Measurements from ENCODE around the gene CEP164.
"Not testable (repeated sequence)": the region's sequence is repeated elsewhere in the genome, so short reads cannot be mapped to it uniquely, and the experiment has no call there.

Gene CEP164

DNA sequence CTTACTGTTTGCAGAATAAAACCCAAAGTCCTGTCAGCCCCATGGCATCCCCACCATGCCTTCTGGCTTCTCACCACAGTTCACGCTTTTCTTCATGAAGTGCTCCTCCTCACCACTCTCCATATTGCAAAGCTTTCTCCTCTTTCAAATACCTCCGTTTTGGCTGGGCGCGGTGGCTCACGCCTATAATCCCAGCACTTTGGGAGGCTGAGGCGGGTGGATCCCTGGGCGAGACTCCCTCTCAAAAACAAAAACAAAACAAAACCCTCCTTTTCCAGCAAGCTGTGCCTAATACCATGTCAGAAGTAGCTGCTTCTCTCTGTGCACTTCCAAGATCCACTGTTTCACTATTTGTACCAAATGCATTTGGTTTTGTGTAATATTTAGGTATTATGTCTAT lies 18.3 kb upstream of the CEP164 start:
- DNase-seq, result no peak

DNA sequence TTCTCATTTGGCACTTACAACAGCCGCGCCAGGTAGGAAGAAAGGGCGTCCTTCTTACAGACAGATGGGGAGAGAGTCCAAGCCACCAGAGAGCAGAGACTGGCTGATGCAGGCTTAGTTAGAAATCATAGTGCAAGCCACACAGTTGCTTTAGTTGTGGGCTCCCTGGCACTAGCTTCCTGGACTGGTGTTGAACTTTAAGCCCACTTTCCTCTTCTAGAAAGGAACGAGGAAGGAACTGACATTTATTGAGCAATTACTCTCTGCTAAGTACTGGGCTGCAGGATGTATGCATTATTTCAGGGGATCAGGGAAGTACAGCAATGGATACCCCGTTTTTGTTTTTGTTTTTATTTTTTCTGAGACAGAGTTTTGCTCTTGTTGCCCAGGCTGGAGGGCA lies 14.6 kb upstream of the CEP164 start:
- no peak for DNase-seq

DNA sequence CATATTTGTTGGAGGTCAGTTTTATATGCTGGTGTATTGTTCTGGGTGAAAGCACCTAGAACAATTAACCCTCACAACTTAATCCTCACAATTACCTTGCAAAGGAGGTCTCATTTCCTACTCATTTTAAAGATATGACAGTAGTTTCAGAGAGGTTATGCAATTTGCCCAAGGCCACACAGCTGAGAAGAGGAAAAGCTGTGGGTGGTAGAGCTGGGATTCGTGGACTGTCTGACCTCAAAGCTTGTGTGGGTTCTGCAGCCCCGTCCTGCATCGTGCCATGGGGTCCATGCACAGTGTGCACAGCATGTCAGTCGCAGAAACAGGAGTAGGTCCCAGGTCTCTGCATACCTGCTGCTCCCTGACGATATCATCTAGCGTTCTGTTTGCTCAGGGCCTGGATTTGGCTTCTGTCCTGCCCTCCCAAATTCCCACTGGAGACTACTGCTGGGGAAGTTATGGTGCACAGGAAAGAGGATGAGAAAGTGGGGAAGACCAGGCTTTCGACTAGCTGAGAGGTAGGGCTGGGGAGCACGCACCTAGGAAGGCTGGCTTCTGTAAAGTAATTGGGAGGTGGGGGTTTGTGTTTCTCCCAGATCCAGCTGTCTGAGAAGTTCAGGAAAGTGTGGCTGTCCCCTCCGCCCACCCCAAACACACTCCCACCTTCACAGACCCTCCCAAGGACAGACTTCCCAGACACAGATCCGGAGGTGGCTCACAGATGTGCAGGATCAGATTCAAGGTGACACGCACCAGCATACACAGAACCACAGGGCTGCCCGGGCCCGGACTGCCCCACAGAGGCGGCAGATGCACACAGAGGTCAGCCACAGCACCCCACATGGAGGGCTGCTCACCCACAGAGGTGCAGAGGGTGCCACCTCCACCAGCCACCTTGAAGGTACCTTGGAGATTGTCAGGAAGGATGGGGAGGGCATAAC lies 13.6 kb upstream of the CEP164 start:
- no peak for DNase-seq

DNA sequence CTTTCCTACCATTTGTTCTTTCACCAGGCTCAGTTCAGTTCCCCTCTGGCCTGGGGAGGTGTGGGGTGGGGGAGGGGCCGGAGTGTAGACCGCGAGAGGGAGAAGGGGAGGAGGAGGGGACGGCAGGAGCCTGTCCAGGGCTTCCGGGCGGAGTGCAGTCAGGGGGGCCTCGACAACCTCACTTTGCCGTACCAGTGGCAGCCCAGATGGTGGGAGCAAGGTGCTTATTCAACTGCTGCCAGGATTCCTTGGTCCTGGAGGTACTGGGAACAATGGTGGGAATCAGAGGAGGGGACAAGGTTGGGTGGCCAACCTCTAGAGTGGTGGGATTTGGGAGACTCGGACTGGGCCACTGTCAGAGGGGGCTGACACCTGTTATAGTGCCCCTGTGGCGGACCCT lies 12.8 kb upstream of the CEP164 start:
- no peak for DNase-seq

DNA sequence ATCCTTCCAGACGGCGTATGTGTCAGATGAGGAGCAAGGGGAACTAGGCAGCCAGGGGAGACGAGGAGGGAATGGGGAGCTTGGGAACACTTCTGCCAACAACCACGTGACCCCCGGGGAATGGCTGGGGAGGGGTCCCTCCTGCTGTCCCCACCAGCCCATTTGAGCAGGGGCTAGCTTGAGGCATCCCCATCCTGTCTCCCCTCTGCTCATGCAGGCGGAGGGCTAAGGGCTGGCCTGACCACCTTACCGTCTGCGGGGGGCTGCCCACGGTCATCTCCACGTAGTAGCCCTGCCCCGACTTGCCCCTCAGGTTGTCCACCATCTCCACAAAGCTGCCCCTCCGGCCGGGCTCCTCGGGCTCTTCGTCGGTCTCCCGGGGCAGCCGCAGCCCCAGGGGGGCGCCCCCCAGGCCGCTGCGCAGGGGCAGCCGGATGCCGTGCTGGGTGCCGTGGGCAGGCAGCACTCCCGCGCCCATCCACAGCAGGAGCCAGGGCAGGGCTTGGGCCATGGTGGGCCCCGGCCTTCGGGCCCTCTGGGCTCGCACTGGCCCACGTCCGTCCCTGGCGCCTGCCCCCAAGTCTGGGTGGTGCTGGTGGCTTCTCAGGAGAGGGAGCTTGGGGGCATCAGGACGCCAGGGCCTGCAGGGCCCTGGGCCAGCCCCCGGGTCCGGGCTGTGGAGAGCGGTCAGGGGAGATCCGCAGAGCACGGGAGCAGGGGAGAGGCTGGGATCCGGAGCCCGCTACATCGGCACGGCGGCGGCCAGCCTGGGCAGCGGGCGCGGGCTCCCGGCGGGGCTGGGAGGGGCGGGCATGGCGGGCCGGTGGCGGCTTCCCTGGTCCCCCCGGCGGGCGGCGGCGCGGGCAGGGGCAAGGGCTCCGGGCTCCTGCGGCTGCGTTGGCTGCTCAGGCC lies 12.1 kb upstream of the CEP164 start:
- peak; percentile 16 for DNase-seq

DNA sequence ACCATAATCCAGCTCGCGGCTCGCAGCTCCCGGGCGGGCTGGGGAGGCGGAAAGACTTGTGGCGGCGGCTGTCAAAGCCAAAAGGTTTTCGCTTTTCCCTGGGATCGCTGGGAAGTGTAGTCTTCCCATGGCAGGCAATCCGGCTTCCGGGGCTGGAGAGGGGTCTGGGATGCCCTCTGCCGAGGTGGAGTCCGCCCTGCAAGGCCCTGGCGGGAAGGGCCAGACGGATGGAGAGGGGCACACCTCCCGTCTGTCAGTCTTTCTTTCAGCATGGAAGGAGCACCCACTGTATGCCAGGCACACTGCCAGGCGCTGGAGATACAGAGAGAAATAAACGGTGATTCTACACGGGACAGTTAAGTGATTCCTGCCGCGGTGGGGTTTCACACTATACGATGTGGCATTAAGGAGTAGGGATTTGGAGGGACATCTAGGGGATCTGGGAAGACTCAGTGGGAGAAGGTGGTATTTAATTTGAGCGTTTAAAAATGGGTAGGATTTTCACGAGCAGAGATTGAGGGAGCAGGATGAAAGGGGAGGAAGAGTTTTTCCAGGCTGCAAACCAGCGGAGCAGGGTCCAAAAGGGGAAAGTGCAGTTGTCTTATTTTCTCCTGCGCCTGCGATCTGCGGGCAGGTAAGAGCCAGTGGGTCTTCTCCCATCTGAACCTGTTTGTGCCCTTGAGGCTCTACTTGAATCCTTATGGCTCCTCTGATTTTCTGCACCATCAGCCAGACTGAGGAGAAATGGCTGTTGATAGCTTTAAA lies 11.3 kb upstream of the CEP164 start, which contains the start of gene BACE1:
TSS of gene BACE1 (minus strand) at position 60 of the 765 bp plus-strand sequence. CDS start 461 bp downstream, outside the sequence.
- no peak for DNase-seq

DNA sequence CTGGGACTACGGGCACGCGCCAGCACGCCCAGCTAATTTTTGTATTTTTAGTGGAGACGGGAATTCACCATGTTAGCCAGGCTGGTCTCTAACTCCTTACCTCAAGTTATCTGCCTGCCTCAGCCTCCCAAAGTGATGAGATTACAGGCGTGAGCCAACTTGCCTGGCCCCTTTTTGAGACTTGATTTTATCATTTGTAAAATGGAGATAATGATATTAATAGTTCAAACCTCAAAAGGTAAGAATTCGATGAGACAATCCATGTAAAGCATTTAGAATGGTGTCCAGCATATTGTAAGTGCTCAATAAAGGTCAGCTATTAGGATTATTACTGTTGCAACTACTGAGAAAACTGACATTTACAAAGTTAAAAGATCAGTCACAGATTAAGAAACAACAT lies 8.9 kb upstream of the CEP164 start:
- no peak for DNase-seq

DNA sequence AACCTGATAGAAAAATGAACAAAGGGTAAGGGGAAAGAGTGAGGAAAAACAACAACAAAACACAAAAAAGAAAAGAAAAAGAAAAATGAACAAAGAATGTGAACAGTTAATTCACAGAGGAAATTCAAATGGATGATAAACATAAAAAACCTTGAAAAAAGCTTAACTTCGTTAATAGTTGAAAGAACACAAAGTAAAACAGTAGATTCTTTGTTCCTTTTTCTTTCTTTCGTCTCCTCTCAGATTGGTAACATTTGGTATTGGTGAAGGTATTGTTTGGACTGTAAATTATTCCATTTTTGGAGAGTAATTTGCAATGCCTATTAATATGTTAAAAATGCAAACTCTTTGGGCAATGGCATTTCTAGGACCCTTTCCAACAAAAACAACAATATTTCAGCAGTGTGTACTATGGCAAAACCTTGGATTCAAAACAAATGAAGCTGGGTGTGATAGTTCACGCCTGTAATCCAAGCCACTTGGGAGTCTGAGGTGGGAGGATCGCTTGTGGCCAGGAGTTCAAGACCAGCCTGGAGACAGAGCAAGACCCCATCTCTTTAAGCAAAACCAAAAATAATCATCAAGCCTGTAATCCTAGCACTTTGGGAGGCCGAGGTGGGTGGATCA lies 8.3 kb upstream of the CEP164 start:
- DNase-seq, result no peak

DNA sequence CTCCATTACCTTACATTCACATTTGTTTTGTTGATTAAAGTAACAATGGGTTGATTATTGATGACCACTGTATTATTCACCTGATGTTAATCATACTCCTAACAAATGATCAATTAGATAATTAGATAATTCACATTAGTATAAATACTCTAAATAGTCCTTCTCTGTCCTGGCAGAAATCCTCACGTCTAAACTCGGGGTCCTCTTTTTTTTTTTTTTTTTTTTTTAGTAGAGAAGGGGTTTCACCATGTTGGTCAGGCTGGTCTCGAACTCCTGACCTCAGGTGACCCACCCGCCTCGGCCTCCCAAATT lies 443 bp upstream of the CEP164 start:
- DNase-seq, result not testable (repeated sequence)

DNA sequence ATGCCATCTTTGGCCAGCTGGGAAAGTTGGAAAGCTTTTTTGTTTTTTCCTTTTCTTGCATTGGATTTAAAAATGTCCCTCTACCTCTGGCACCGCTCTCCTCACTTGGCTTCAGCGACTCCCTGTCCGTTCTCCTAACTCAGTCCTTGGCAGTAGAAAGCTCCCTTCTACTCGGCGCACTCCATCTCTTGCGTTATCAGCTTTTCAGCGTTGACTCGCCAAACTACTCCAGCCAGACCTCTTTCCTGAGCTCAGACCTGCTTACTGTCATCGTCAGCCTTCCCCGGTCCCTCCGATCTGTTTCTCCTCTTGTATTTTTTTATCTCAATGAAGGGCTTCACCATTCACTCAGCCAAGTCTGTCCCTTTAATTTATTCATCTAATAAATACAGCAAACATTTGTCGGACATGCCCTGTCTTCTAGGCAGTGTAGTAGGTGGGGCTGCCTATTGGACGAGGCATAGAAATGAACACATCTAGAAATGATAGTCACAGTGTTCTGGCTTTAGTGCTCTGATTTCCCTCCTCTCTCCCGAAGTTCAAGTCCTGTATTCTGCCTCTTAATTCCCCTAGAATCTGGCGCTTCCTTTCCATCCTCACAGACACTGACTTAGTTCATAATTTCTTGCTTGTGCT lies 839 bp downstream of the CEP164 start:
- DNase-seq, result no peak

DNA sequence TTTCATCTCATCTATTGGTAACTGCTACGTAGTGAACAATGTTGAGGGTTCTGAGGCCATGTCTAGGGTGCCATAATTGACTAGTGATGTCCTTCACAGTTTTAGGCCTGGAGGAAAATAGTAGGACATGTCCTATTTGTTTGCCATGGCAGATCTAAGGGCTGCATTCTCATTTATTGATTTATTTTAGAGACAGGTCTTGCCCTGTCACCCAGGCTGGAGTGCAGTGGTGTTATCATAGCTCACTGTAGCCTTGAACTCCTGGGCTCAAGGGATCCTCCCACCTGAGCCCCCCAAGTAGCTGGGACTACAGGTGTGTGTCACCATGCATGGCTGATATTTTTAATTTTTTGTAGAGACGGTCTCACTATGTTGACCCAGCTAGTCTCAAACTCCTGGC lies 5.2 kb downstream of the CEP164 start:
- no peak for DNase-seq

DNA sequence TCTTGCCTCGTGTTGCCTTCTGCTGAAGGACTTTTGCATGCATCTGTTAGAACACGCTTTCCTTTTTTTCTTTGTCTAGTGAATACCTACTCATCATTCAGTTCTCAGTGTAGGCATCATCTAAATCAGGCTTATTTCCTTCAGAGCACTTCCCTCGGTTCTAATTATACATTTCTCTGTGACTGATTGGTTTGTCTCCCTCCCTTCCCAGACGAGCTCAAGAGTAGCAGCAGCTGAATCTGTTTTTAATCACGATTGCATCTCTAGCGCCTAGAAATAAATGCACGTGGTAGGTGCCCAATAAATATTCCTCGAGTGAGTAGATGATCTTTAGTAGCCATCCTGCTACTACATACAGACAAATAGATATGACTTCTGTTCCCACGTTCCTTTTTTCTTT lies 6.3 kb downstream of the CEP164 start:
- DNase-seq, result no peak

DNA sequence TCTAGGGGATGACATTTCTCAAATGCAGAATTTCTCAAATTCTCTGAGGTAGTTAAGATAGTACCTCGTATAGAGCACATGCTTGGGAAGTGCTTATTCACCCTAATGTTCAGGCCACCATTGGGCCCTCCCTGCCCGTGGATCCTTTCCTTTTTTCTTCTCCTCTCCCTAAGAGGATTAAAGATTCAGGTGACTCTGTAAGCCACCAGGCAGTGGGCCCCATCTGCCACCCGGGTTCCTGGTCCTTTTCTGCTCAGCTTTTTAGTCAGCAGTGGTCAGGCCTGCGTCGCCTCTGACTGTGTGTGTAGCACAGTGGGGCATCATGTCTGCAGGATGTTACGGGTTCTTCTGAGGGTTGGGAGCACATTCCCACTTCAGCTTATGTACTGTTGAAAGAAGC lies 7.2 kb downstream of the CEP164 start:
- no peak for DNase-seq

DNA sequence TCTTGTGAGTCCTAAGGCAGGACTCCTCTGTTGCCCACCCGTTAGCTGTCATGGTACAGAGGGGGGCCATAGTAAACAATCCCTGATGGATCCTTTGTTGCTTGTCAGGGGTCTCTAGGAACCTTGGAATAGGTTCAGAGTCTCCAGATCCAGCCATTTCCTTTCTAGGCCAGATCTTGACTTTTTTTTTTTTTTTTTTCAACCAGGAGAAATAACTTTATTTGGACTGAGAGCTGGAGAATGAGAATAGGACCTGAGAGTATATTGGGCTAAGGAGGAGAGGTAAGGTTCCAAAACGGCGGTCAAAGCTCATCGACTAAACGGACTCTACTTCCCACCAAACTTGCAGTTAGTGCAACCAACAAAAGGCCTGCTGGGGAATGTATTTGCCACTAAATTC lies 7.7 kb downstream of the CEP164 start:
- no peak for DNase-seq

DNA sequence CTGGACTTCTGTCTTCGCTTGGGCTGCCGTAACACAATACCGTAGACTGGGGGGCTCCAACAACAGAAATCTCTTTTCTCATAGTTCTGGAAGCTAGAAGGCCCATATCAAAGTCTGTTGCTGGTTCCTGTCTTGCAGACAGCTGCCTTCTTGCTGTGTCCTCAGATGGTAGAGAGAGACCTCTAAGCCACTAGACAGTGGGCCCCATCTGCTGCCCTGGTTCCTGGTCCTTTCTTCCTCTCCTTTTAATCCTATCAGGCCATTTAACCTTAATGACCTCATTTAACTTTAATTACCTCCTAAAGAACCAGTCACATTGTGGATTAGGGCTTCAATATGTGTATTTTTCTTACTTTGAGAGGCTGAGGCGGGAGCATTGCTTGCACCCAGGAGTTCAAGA lies 9.4 kb downstream of the CEP164 start:
- DNase-seq, result no peak

DNA sequence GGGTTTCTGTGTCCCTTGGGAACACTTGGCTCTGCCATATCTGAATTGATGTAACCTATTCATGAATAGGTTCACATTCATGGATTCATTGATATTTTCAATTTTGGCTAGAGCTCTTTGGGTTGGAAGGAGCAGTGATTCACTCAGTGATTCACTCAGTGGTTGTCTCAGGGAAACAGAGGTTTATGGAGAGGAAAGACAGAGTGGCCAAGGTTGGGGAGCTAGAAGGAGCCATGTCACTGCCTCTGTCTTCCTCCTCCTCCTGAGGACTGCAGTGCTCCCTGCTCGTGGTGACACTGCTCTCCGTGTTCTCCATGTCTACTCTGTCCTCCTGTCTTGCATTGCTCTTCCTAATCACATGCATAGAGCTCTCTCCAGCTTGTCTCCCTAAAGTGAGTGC lies 17.4 kb downstream of the CEP164 start:
- DNase-seq, result no peak

DNA sequence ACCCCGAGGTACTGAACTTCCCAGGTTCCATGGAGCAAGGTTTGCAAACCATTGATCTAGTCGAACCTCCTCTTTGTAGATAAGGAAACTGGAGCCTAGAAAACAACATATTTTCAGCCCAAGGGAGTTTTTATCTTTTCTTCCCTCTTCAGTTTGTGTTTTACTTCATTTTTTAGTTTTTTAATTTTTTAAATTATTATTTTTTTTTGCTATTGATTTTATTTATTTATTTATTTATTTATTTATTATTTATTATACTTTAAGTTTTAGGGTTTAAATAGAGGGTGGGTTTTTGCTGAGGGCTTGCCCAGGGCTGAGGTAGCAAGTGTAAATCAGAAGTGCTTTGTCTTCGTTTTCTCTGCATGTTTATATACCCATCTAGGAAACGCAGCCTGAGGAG lies 26.9 kb downstream of the CEP164 start:
- DNase-seq, result no peak

DNA sequence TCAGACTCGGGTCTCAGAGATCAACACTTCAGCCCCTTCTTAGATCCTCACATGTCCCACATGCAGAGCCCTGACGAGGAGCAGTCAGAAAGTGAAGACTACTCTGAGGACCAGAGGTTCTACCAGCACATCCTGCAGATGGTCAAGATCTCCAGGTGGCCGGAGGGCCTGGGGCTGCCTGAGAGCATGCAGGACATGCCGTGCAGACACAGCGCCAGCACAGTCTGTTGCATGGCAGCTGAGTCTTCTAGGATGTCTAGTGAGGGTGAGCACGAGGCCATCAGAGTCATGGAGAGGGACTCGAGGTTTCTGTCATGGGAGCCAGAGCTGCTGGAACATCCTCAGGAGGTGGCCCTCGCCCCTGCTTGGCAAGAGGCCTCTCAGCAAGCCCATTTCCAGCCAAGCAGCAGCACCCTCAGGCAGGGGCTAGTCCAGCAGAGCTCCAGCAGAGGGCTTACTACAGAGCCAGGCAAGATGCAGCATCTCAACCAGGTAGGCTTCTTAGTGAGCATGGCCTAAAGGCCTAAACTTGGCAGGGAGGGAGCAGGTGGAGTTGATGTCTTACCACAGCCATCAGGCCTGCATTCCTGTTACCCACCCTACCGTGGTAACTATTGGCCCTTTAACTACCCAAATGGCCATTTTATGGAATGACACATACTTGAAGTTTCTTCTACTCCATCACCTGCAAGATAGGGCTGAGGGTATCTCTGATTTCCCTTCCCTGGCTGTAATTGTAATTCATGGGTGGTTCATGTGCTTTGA lies 28.7 kb downstream of the CEP164 start:
- no peak for DNase-seq

DNA sequence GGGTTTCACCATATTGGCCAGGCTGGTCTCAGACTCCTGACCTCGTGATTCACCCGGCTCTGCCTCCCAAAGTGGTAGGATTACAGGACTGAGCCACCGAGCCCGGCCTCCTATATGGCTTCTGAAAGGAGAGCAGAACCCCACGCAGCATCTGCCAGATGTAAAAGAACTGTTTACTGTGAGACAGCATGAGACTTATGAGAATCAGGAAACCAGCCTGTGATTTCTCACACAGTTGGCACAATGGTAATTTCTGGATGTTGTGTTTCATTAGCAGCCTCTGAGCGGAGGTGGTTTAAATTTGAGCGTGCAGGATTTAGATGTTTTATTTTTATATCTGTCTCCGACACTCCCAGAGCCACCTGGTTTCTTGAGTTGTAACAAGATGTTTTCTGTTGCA lies 33.8 kb downstream of the CEP164 start:
- DNase-seq, result no peak

DNA sequence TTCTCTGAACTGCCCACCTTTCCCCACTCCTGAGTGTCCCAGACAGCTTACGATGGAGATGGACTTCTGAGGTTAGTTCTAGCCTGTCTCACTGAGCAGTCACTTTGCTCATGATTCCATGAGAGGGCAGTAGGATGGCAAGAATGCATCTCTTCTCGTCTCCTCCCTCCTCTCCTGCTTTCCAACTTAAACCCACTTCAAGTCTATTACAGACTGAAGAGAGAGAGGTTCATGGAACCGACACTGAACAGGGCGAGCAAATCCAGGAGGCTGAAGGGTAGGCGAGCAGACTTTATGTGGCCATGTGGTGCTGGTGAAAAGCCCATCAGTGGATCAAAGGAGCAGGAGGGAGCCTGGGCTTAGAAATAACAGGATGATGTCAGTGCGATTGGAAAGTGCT lies 38.6 kb downstream of the CEP164 start:
- DNase-seq, result no peak

DNA sequence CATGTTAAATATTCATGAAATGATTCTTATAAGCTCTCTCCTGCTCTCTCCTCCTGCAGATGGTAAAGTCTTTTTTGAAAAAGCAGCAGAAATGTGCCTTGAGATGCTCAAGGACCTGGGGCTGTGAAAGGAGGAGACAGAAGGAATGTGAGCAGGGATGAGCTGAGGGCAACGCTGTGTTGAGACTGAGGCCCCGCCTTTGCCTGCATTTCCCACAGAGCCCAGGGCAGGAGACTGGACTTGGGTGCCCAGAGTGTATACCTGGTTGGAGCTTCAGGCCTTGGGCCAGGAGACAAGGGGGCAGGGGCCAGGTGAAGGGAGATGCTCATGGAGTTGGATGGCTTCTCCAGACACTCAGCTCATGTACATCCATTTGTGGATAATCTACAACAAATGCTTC lies 39.2 kb downstream of the CEP164 start:
- no peak for DNase-seq
